GDM1 (cell line): ENCODE results near the gene SEMA5A.

Source experiments
- DNase-seq: peaks from one replicate; lab custom pipeline; 2025; lab: John Stamatoyannopoulos, UW

The SEMA5A gene

GRCh38 chr5:9473624-9474023 is 72.3 kb downstream of the SEMA5A start:
- no peak for DNase-seq

DNA sequence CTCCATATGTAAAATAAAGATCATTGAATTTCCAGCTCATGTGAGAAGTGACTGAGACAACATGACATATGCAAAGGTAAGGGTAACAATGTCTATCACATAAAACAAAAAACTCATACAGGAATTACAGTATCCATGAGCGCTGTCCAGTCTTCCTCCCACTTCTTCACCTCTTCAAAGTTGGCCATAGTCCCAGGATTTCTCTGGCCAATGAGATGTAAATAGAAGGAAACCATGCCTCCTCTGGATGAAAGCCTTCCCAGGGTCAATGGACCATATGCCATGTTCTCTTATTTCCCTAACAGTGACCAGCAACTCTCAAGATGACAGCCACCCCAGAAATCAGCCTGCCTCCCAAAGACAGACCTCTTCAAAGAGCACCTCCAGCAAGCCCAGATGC is 75.5 kb downstream of the SEMA5A start:
- no peak for DNase-seq

- DNase-seq = no peak
These were observed 77.9 kb downstream of the SEMA5A start for GRCh38 chr5:9468060-9468388.

GRCh38 chr5:9467199-9468059 is 78.4 kb downstream of the SEMA5A start:
- DNase-seq = no peak

DNA sequence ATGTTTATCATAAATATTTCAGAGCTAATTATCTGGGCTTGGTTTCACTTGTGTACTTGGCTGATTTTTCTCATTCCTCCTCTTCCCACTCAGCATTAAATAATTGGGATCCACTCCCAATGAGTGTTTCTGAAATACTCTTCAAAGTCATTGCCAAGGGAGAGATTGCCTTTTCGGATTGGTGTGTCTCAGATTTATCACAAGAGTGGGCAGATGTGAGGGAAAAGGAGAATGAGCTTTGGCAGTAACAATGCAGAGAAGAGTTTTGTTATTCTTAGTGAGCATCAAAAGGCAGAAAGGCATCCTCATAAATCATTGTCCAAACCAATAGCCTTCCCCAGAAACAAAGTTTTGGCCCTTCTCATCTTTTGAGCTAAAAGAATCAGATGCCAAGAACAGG is 79.2 kb downstream of the SEMA5A start:
- no peak for DNase-seq

GRCh38 chr5:9464478-9464877 is 81.4 kb downstream of the SEMA5A start:
- DNase-seq = no peak

GRCh38 chr5:9462109-9462508 is 83.8 kb downstream of the SEMA5A start:
- no peak for DNase-seq

DNA sequence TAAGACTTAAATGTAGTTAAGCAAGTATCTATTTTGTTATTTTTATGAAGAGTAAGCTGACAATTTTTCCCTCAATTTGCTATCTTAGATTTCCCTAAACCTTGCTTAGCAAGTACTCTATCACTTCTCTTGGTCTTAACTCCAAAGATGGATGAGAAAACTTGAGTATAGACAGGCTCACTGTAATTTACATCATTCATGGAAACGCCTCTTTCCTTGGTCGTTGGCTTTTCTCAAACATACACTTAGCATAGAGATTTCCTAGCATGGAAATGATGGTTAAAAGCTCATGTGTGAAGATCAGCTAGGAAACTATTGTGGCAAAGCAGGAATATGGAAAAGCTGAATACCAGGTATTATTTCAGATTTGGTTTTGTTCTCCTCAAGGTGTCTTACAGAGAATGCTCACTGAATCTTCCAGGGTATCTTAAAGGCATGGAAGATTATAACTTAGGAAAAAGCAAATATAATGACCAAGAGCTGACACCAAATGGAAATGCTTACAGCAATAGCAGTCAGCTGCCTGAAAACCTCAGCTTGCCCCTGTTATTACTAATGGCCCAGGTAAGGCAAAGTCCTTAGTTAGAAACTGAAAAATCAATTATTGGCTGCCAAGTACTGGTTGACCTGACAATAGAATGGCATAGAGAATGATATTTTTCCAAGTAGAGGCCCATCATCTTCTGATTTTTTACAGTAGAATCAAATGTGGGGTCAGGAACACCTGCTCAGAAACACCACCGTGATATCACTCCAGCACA is 84.8 kb downstream of the SEMA5A start:
- DNase-seq = no peak

GRCh38 chr5:9456435-9457042 is 89.3 kb downstream of the SEMA5A start:
- DNase-seq = no peak

DNA sequence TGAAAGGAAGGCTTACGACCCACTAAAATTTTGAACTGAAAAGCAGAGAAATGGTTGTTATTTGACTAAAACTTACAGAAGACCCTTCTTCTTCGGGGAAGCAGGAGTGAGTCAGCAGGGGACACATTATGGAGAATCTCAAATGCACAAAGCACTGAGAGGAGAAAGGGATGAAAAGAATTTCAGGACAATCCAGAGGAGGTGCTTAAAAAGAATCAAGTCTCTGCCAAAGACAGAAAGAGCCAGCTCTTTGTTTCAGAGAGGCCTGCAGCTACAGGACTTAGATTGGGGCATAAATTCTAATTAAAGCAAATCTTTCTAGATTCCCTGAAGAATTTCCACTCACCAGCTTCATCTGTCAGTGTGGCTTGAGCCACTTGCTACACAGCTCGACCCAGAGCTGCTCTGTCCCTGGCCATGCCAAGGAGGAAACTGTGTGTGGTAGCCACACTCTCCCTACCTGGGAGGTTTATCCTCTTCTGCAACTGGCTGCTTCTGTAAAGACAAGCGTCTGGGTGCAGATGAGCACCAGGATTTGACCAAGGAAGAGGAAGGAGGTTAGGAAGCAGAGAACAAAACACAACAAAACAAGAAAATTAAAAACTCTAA is 89.9 kb downstream of the SEMA5A start:
- DNase-seq = no peak

DNA sequence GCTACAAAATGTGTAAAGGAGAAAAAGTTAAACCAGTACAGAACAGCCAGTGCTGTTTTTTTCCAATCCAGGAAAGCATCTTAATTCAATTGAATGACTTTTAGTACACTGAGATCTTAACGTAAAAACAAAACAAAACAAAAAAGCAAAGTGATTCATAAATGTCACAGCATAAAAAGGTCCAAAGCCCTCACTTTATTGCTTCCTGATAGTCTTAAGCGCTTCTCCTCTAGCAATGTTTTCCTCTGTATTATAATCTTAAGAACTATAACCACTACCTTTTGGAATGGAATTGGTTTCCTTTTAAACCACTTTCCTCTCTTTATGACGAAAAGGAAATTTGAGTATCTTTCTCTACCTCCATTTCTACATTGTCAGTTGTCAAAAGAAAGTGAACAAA is 91.4 kb downstream of the SEMA5A start:
- no peak for DNase-seq

- DNase-seq = no peak
These were observed 91.8 kb downstream of the SEMA5A start for GRCh38 chr5:9454012-9454481.

GRCh38 chr5:9453480-9454011 is 92.3 kb downstream of the SEMA5A start:
- DNase-seq = no peak

GRCh38 chr5:9452181-9452580 is 93.7 kb downstream of the SEMA5A start:
- DNase-seq = no peak

GRCh38 chr5:9451037-9451436 is 94.8 kb downstream of the SEMA5A start:
- DNase-seq = no peak

GRCh38 chr5:9447691-9448090 is 98.2 kb downstream of the SEMA5A start:
- no peak for DNase-seq

GRCh38 chr5:9445826-9446388 is 100.0 kb downstream of the SEMA5A start:
- DNase-seq = no peak

- DNase-seq = no peak
These were observed 101.5 kb downstream of the SEMA5A start for GRCh38 chr5:9444346-9444745.

- no peak for DNase-seq
These were observed 104.3 kb downstream of the SEMA5A start for GRCh38 chr5:9441610-9442009.

DNA sequence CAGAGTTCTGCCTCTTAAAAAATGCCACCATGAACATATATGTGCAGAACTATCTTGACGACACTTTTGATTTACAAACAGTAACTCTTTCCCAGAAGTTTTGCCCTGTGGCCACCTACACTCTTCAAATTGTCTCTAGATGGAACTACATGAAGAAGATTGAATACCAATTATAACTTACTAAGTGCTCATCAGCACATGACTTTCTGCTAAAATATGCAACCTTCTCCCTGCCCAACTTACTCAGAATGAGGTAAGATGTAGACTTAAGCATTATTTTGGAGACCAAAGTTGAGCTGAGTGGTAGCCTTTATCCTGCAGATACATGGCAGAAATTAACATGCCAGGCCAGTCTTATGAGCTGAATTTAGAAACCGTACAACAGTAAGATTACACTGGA is 105.4 kb downstream of the SEMA5A start:
- DNase-seq = no peak

- DNase-seq = no peak
These were observed 106.2 kb downstream of the SEMA5A start for GRCh38 chr5:9439531-9440292.
